ENCODE results near the gene DNAJC11.

Gene DNAJC11

DNA sequence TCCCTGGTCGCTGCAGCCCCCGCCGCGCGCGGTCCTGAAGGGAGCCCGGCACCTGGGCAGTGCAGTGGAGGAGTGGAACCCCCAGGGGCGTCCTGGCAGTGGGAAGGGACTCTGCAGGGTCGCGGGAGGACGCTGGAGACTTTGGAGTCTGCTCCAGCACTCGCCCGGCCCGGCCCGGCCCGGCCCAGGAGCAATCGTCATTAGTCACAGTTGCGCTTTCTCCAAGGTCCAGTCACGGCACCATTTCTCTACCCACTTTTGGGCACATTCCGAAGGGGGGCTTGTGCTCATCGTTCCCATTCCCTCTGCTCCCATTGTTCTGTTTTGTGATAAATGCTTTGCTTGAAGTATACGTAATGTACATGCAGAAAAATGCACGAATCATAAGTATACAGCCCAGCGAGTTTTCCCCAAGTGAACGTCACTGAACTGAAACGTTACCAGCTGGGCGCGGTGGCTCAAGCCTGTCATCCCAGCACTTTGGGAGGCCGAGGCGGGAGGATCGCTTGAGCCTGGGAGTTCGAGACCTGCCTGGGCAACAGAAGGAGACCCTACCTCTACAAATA is 75.9 kb downstream of the DNAJC11 start:
- DNase-seq (ENCODE audit: low read depth in 1 of 2, low spot score in 1 of 2) = no peak

DNA sequence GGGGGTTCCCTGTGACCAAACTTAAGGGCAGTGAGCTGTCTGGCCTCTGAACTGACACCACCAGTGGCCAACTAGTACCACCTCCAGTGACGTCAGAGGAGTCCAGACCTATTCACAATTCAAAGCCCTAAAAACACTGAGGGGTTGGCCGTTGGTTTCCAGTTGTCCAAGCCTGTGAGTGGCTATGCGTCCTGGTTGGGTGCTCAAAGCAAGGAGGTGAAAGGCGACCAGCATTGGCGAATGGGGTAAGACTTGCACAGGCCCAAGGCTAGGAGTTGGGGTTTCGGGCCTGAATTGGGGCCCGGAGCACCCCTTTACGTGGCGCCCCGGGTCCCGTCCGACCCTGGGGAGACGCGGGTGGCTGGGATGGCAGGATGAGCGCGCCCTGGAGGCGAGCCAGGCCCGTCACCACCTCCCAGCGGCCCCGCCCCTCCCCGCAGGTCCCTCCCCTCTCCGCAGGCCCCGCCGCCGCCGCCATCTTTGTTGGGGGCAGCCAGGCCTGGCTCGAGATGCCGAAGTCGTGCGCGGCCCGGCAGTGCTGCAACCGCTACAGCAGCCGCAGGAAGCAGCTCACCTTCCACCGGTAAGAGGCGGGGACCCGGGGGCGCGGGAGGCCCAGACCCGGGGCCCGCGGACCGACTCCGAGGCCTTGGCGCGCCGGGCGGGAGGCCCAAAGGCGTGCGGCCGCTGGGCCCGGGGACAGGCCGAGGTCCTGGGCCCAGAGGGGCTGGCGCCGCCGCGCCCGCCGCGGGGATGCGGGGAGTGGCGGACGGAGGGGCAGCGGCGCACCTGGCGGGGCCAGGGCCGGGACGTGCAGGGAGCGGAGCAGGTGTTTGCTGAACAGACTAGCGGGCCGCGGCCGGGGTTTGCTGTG is 76.7 kb downstream of the DNAJC11 start, which contains the start of gene THAP3:
Gene THAP3, plus strand, starts transcription at position 159 of the 874 bp plus-strand sequence. Its CDS starts 351 bp downstream, at position 510.
- peak; percentile 83 to 86 for DNase-seq (ENCODE audit: low read depth in 1 of 2, low spot score in 1 of 2)

DNA sequence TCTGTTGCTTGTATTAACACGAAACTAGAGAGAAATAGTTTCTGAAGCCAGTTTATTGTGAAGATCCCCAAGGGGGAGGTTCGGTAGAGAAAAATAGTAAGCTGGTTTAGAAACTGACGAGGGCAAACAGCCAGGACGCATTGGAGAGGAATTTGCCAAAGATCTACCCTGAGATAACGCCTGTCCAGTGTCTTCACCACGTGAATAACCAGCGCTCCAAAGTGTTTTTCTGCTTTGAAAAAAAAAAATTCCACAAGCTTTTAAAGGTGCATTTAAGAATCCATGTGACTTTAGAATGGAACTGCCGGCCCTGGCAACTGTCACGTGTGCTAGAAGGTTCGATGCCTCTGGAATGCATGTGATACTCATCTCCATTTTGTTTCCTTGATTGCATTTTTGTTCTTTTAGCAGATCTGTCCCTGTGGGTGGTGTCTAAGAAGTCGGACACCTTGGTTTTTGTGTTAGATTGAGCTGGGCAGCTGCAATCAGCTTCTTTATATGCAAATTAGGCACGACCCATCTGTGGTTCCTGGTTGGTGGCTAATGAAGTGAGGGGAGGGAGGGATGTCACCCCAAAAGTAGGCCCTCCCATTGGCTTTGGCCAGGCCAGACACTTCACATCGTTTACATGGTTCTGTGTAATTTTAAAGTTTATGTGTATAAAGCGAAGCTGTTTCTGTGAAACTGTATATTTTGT is 78.2 kb downstream of the DNAJC11 start:
- no peak for DNase-seq (ENCODE audit: low read depth in 1 of 2, low spot score in 1 of 2)

DNA sequence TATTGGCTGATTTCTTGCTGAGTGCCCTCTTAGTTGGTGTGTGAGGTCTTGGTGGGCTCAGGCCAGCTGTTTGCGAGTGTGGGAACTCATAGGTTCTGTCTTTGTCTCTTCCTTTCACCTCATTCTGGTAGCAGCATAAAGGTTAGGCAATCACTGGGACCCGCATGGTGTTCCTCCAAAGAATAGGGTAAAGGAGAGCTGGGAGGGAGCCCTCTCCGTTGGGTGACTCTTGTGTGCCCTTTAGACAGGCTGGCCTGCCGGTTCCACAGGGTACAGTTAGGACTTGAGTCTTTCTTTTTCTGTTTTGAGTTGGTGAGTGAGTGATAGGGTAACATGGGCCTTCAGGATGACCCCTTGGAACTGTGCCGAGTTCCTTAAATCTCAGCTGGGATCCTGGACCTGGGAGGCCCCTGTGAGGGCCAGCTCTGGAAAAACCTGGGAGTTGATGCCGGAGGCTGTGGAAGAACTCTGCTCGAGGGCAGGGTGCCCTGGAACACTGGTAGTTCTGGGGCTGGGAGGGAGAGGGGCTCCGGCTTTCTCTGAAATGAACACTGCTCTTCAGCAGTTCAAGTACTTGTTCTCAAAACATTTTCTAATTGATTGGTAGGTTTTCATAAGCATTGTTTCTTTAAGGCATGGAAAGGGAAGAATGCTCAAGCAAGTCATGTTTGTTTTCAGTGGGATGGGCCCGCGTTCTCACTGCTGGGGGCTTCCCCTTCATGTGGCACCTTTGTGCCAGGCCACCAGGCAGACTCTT is 79.0 kb downstream of the DNAJC11 start:
- DNase-seq (ENCODE audit: low read depth in 1 of 2, low spot score in 1 of 2) = no peak

DNA sequence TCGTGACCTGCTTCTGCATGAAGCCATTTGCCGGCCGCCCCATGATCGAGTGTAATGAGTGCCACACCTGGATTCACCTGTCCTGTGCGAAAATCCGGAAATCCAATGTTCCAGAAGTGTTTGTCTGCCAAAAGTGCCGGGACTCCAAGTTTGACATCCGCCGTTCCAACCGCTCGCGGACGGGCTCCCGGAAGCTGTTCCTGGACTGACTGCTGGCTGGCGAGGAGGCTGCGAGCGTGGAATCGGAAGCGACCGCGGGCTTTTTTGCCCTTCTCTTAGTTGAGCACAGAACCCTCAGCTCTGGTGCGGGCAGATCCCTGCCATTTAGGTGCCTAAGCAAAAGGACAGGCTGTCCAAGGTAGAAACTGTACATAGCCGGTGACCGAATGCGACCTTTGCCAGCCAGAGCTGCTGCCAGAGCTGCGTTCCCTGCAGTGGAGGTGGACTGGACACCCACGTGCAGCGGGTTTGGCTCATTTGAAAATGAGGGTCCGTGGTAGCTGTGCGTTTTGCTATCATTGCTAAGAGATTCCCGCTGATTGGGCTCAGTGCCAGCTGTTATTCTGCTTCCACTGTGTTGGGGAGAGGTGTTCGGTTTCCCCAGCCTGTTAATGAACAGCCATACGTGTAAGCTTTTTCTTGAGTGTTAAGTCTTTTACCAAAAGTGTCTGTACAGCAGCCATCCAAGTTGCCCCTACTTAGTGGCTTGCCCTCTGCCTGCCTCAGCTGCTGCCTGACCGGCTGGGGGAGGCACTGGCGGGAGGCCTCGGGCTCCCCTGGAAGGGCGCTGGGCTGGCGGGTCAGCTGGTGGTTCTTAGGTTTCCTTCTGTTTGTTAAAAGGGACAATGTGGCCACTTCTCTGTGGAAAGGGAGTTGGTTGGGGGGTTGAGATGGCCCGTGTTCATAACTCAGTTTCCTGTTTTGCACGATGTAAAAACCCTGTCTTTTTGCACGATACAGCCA is 79.9 kb downstream of the DNAJC11 start:
- DNase-seq (ENCODE audit: low read depth in 1 of 2, low spot score in 1 of 2) = no peak

DNA sequence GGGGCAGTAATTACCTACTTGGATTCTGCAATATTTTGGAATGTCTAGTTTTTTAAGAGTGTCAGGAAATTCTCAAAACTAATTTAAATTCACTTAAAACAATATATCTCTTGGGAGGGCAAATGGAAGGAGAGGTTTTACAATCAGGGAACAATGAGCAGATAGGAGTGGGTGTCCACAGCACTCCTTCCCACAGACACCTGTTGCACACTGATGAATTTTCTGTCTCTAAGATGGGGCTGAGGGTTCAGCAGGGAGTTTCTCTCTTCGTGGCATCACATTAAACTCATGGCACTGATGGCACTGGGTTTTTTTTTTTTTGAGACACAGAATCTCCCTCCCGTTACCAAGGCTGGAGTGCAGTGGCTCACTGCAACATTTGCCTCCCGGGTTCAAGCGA is 82.6 kb downstream of the DNAJC11 start:
- DNase-seq (ENCODE audit: low read depth in 1 of 2, low spot score in 1 of 2) = no peak

DNA sequence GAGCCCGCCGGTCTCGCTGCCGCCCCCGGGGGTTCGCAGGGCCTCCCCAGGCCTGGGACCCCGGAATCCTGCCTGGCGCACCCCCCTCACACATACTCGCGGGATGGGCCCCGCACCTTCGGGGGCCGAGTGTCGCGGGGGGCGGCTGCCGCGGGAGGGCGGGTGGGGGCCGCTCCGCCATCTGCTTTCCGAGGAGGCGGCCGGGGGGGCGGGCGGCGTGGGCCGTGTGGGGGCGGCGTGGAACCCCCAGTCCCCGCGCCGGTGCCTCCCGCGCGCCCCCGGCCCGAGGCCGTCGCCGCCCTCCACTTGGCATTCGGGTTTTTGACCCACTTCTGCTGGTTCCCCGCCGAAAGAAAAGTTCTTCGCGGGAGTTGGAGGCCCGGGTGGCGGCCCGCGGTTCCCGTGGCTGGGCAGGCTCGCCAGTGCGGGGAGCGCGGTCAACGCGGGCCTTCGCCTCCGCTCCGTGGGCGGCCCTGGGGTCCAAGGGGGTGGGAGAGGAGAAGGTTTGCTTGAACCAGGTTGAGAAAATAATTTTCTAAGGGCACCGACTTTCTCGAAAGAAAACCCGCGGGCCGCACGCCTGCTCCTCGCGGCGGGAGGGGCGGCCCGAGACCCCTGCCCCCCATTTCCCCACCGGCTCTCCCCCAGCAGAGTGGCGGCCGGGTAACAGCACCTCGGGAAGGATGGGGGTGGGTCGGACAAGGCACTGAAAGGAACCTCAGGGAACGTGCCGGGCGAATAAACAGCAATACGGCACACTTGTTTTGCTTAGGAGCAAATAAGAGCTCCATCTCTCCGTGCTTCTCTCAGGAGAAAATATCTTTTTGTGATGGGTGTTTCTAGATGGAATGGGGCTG is 86.5 kb downstream of the DNAJC11 start:
- no peak for DNase-seq (ENCODE audit: low read depth in 1 of 2, low spot score in 1 of 2)

DNA sequence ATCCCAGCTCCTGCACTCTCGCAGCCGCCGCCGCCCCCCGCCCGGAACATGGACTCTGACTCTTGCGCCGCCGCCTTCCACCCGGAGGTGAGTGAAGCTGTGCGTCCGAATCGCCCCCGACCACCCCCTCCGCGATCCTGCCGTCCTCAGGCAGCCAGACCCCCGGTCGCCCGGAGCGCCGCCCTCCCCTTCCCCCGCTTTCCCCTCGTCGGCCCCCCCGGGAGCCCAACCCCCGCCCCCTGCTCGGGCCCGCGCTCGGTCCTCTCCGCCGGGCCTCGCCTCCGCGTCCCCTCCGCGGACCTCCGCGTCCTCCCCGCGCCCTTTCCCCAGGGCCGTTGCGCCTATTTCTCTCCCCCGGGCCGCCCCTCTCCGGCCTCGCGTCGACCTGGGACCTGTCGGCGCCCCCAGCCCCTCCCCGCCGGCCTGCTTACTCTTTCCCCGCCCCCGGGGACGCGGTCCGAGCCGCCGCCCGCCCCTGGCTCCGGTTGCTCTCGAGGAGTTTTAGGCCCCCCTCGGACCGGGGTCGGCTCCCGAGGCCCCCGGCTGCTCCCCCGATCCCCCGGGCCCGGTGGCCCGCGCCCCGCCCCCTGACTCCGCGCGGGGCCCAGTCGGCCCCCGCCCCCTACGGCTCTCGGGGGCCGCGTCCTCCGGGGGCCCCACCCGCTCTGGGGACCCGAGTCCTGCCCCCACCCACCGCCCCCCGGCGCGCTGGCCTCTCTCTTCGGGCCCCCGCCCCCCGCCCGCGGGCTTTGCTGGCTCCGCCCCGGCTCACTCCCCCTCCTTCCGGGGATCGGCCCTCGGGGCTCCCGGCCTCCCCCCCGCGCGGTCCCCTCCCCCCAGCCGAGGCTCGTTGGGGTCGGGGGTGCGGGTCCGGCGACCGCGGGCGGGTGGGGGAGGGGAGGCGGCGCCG is 87.3 kb downstream of the DNAJC11 start:
- DNase-seq (ENCODE audit: low read depth in 1 of 2, low spot score in 1 of 2) = peak in 1 of 2 donors; percentile 55

DNA sequence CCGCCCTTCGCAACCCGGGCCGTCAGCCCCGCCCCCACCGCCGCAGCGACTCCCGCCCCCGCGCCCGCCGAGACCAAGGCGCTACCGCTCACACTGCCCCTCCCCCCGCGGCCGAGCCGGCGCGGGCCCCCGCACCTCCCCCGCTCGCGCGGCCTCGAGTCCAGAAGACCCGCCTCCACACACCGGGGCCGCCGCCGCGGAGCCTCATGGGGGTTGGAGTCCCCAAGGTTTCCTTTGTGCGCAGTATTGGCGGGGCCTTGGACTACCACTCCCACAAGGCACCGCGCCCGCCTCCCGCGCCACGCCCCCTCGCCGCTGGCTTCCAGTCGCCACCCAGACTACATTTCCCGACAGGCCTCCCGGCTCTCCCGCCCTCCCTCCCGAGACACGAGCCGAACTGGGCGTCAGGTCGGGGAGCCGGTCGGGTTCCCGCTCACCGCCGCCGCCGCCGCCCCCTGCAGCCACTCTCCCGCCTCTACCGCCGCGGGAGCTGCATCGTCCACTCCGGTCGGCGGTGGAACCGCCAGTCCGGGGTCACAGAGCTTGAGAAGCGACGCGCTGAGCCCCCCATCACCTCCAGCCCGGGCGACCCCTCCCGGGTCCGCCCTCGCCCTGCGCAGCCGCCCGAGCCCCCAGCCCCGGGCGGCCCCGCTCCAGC is 88.1 kb downstream of the DNAJC11 start, which contains the start of gene PHF13:
Gene PHF13, plus strand, starts transcription at position 371 of the 658 bp plus-strand sequence. CDS start 336 bp downstream, outside the sequence.
- peak; percentile 99 for DNase-seq (ENCODE audit: low read depth in 1 of 2, low spot score in 1 of 2)

DNA sequence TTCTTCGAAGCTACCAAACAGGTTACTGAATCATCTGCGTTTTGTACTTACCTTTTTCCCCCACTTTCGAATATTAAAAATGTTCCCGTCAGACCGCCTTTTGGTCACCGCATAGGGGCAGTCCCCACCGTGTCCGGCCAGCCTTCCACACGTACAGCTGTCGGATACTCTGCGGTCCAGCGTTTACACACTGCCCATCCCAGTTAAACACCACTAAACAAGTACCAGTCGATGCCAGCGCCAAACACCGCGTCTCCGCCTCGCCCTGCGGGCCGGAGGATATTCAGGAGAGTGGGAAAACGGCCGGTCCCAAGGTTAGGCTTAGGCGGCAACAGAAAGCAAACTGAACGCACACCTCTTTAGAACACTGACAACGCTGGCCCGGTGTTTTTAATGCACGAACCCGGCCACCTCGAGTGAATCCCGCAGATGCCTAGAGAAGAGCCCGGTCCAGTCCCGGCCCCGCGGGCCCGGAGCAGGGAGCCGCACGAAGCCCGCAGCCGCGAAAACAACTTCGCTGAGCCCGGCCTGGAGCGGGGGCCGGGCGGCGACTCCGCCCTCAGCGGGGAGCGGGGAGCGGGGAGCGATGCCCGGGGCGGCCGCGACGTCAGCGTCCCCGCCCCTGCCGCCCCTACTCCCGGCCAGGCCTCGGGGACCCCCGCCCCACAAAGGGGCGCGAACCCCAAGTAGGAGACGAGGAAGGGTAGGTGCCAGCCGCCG is 88.8 kb downstream of the DNAJC11 start:
- DNase-seq (ENCODE audit: low read depth in 1 of 2, low spot score in 1 of 2) = no peak

DNA sequence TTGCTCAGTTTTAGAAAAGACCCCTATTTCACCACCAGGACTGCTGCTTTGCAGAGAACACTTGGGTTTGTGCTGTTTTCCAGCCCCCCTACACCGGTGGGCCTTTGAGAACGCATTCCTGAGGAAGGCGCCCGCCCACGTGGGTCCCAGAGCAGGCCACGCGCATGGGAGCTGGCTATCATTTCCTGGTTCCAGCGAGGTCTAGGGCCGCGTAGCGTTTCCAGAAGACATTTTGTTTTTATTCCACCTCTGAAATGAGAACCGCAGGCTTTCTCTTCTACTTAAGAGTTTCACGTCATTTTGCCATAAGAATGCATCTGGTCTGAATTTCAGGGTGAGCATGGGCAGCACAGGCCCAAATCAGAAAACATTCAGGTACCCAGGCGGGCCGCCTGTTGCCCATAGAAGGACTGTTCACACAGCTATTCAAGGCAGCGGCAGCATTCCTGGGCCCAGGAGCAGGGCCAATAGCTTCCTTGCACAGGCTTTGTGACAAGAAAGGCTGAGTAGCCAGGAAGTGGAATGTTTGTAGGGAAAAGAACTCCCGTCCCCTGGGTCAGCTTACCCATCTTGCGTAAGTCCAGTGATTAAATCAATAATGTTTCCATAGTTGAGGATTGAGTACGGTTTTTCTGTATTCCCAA is 97.6 kb downstream of the DNAJC11 start:
- no peak for DNase-seq (ENCODE audit: low read depth in 1 of 2, low spot score in 1 of 2)

DNA sequence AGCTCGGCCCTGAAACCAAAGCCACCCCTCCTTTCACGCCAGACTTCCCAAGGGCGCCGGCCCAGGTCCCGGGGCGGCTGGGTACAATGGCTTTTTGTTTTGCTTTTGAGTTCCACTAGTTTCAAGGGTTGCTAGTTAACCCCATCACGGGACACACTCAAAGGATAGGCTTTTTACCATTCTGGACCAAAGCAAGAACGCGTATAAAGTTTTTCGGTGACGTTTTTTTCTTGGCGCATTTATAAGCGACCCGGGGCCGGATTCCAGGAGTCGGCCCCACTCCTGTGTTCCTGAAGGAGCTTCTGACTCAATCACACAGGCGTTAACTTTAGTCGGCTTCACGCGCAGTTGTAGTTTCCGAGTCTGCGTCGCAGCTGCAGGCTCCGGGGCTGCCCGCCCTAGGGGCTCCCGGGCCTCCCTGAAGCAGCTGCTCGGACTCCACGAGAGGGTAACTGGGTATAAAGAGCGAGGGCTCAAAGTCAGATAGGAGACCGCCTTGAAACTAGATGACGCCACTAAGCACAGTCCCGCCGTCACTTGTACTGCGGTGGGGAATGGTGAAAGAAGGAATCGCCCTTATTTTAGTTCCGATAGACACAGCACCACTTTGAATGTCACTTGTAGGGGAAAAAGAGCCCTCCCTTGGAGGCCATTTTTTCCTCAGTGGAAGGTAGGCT is 98.2 kb downstream of the DNAJC11 start:
- no peak for DNase-seq (ENCODE audit: low read depth in 1 of 2, low spot score in 1 of 2)

DNA sequence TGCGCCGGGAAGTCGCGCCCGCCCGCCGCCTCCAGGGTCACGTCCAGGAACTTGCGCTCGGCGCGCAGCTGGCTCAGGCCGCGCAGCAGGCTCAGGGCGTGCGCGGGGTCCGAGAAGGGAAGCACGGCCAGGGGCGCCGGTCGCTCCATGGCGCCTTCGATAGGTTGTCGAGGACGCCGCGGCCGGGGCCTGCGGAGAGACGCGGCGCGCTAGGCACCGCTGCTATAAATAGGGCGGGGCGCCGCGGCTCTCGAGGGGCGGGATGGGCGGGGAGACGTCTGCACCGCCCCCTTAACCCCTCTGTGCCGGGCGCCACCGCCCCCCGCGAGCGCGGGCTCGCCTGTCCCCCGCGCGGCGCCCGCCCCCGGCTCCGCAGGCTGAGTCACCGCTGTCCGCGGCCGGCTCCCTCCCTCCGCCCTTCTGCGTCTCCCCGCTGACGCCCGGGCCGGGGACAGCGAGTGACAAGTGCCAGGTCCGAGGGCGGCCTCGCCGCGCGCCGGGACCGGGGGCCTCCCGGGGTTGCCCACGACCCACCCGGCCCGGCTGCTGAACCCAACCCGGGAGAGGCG is 98.9 kb downstream of the DNAJC11 start, which contains the start of gene KLHL21:
Gene KLHL21, minus strand, starts transcription at position 201 of the 569 bp plus-strand sequence. Its CDS starts 52 bp downstream, at position 149.
- DNase-seq (ENCODE audit: low read depth in 1 of 2, low spot score in 1 of 2) = peak; percentile 73 to 85

DNA sequence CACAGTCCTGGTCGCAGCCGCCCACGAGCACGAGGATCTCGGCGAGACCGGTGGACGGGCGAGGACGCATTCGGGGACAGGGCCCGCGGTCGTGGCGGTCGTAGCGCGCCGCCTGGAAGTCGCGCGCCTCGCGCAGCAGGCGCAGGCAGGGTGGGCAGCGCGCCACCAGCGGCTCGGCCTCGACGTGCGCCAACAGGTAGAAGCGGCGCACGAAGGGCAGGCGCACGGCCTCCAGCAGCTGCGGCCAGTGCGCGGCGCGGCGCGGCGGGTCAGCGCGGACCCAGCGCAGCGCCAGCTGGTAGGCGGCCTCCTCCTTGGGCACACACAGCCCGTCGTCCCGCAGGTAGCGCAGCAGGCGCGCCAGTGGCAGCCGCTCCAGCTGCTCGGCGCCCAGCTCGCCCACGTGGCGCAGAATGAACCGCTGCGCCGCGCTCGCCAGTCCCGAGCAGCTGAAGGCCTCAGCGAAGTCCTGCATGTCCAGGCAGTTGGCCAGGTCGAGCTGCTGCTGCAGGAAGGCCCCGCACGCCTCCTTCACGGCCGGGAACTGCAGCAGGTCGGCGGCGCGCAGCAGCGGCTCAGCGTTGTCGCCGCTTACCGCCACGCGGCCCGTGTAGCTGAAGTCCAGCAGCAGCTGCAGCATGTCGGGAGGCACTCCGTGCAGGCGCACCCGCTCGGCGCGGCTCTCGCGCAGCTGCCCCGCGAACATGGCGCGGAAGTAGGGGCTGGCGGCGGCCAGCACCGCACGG is 99.5 kb downstream of the DNAJC11 start:
- DNase-seq (ENCODE audit: low read depth in 1 of 2, low spot score in 1 of 2) = no peak
